LNCAP (cell line): ENCODE results near the gene NEDD4L.

Experiments
- CTCF ChIP-seq: fragments of 450-650 bp; IDR thresholded peaks from 2 replicates; pipeline ENCODE4 v1.5.1; 2017; ENCODE audit warnings: mild to moderate bottlenecking

Gene NEDD4L

GRCh38 chr18:58359620-58360019 lies 315.6 kb downstream of the NEDD4L start:
- no peak for TF ChIP-seq CTCF

GRCh38 chr18:58360324-58360723 lies 316.3 kb downstream of the NEDD4L start:
- TF ChIP-seq CTCF = no peak

GRCh38 chr18:58361212-58361611 lies 317.2 kb downstream of the NEDD4L start:
- no peak for TF ChIP-seq CTCF

- no peak for TF ChIP-seq CTCF
Observed at GRCh38 chr18:58362027-58362575, 318.1 kb downstream of the NEDD4L start.

- TF ChIP-seq CTCF = no peak
Observed at GRCh38 chr18:58362829-58363271, 318.8 kb downstream of the NEDD4L start.

GRCh38 chr18:58363767-58364540 lies 319.9 kb downstream of the NEDD4L start:
- no peak for TF ChIP-seq CTCF

- no peak for TF ChIP-seq CTCF
Observed at GRCh38 chr18:58364876-58365528, 321.0 kb downstream of the NEDD4L start.
